Measurements from ENCODE around the gene MAP3K15. TPM values are rescaled to one million over a fixed set of nuclear protein-coding genes. Genes with fewer than 3 reads are reported as not detected.

Gene MAP3K15
- total and polyA plus RNA-seq, 8 donors: 0.32 to 7.1 (median 1.2) TPM

- no peak for TF ChIP-seq CTCF (IDR thresholded peaks at IDR 0.05)
- H3K9me3 ChIP-seq: no peaks in the 10 kb centered on the region
- ATAC-seq (peak in 2 of 4 donors; percentile 23 to 31), DNase-seq (no peak), FAIRE-seq (no peak)
- no peaks in the 10 kb centered on the region for H3K4me1 ChIP-seq
- no peaks in the 10 kb centered on the region for H3K36me3 ChIP-seq
- no peak overlapping the region for H3K27ac ChIP-seq
- WGBS, 2 donors: 42 to 48% methylated on average over 5 of the region's 5 CpGs
- H3K27me3 ChIP-seq: no peaks in the 10 kb centered on the region
- intact Hi-C loops (cut with DNase I): loop anchor here in 1 of 3 donors (10.0 kb wide), 1 partner anchor 938 kb away; no protein-coding TSS in a partner anchor
- no peak overlapping the region for H3K4me3 ChIP-seq
These were observed 182.3 kb downstream of the MAP3K15 start for GRCh38 chrX:19332983-19333382.

- intact Hi-C loops (cut with DNase I): loop anchor here in 1 of 3 donors (10.0 kb wide), 1 partner anchor 937 kb away; no protein-coding TSS in a partner anchor
- FAIRE-seq: no peak
These were observed 183.5 kb downstream of the MAP3K15 start for GRCh38 chrX:19331831-19332230.

GRCh38 chrX:19326567-19326966, 188.7 kb downstream of the MAP3K15 start:
- DNase-seq (no peak), FAIRE-seq (no peak)
- 19 to 33% methylated on average over 2 of the region's 2 CpGs for WGBS, 2 donors

More at GRCh38 chrX:19331831-19332230, 183.5 kb downstream of the MAP3K15 start:
- TF ChIP-seq CTCF (IDR thresholded peaks at IDR 0.05): no peak
- Histone ChIP-seq H3K27me3 (no peaks in the 10 kb centered on the region), H3K9me3 (no peaks in the 10 kb centered on the region), H3K36me3 (no peaks in the 10 kb centered on the region), H3K4me3 (no peak overlapping the region), H3K27ac (no peak overlapping the region), H3K4me1 (no peaks in the 10 kb centered on the region)
- no peak for DNase-seq
- 66 to 70% methylated on average over 10 of the region's 10 CpGs for WGBS, 2 donors
- ATAC-seq: no peak

More at GRCh38 chrX:19326567-19326966, 188.7 kb downstream of the MAP3K15 start:
- peak in 1 of 4 donors; percentile 37 for ATAC-seq
- Histone ChIP-seq H3K36me3 (no peaks in the 10 kb centered on the region), H3K27ac (no peak overlapping the region), H3K4me3 (no peak overlapping the region), H3K9me3 (no peaks in the 10 kb centered on the region), H3K4me1 (no peaks in the 10 kb centered on the region), H3K27me3 (no peaks in the 10 kb centered on the region)
- no peak for TF ChIP-seq CTCF (IDR thresholded peaks at IDR 0.05)
- intact Hi-C loops (cut with DNase I): no loop called here

Other genes starting within 250 kb of the MAP3K15 start
- 10 to 100 TPM; 76.8 to 96.0 (median 88.6) TPM for gene PDHA1, start 171.6 kb downstream of the MAP3K15 start, total RNA-seq
- 100 to 1,000 TPM; 132 to 161 TPM for gene PDHA1, start 171.6 kb downstream of the MAP3K15 start, polyA plus RNA-seq